SK-N-SH (cell line): ENCODE results near the gene WBP2. TPM values are rescaled to one million over a fixed set of nuclear protein-coding genes. Genes with fewer than 3 reads are reported as not detected.
"Not testable (repeated sequence)": the region's sequence is repeated elsewhere in the genome, so short reads cannot be mapped to it uniquely, and the experiment has no call there.

Experiments used
- CTCF ChIA-PET: fragments of 300-600, 350-600 bp; formaldehyde crosslinking; extraction: SDS; loops from one replicate; lab custom pipeline; 2021; lab: Yijun Ruan, JAX
- POLR2A ChIA-PET: fragments of 350-600 bp; sonication (Branson Sonifier 250); formaldehyde crosslinking; extraction: SDS; loops from one replicate; lab custom pipeline; 2020; ENCODE audit warnings: antibody characterized with exemption, inconsistent platforms; lab: Yijun Ruan, JAX
- DNase-seq: peaks from one replicate; pipeline ENCODE4 v3.0.0; 2012
- H2AFZ ChIP-seq: fragments of 200-600 bp; sonication (generic); 2 replicates; pipeline ENCODE4 v1.8.1; 2016; ENCODE audit warnings: antibody characterized with exemption, mild to moderate bottlenecking, low read depth
- H3F3A ChIP-seq: fragments of 200-600 bp; sonication (generic); replicated peaks from 2 replicates; pipeline ENCODE3; 2016; ENCODE audit warnings: antibody characterized with exemption, mild to moderate bottlenecking; ENCODE audit not compliant: insufficient read depth
- H3K27ac ChIP-seq, 2 experiments: fragments of 200-500 bp in 1 of 2; fragments of 200-600 bp in 1 of 2; sonication (Bioruptor generic) in 1 of 2; sonication (generic), shearing (Covaris generic) in 1 of 2; 2 replicates each; pipeline versions ENCODE4 v1.5.1 to v1.6.1; 2014 to 2016; ENCODE audit warnings: low read depth in 2 of 2, inconsistent platforms in 1 of 2, low read length in 1 of 2, mild to moderate bottlenecking in 1 of 2, mixed read lengths in 1 of 2
- H3K27me3 ChIP-seq: fragments of 200-600 bp; sonication (generic), shearing (Covaris generic); 2 replicates; pipeline ENCODE4 v1.6.1; 2016; ENCODE audit warnings: mixed run types; ENCODE audit not compliant: insufficient read depth
- H3K36me3 ChIP-seq, 2 experiments: fragments of 200-500 bp in 1 of 2; fragments of 200-600 bp in 1 of 2; sonication (Bioruptor generic) in 1 of 2; sonication (generic) in 1 of 2; replicated peaks in 1 of 2; 2 replicates each; pipeline versions ENCODE3 to v1.5.1; 2014 to 2016; ENCODE audit warnings: low read length in 1 of 2, mild to moderate bottlenecking in 1 of 2; ENCODE audit not compliant: insufficient read depth in 2 of 2, control insufficient read depth in 1 of 2
- H3K4me1 ChIP-seq, 2 experiments: fragments of 200-500 bp in 1 of 2; fragments of 200-600 bp in 1 of 2; sonication (Bioruptor generic) in 1 of 2; sonication (generic), shearing (Covaris generic) in 1 of 2; 2 replicates each; pipeline versions ENCODE4 v1.5.1 to v1.6.1; 2014 to 2016; ENCODE audit warnings: low read depth in 1 of 2, low read length in 1 of 2, mixed run types in 1 of 2; ENCODE audit not compliant: insufficient read depth in 2 of 2, control insufficient read depth in 1 of 2
- H3K4me2 ChIP-seq: fragments of 200-600 bp; sonication (generic), shearing (Covaris generic); 2 replicates; pipeline ENCODE4 v1.6.1; 2017; ENCODE audit warnings: mixed run types
- H3K4me3 ChIP-seq, 2 experiments: fragments of 200-500 bp in 1 of 2; fragments of 200-600 bp in 1 of 2; sonication (Bioruptor generic) in 1 of 2; sonication (generic), shearing (Covaris generic) in 1 of 2; 2 replicates each; pipeline versions ENCODE4 v1.5.1 to v1.8.1; 2014 to 2016; ENCODE audit warnings: low read depth in 2 of 2, inconsistent platforms in 1 of 2, low read length in 1 of 2, mild to moderate bottlenecking in 1 of 2, mixed read lengths in 1 of 2, moderate library complexity in 1 of 2
- H3K79me2 ChIP-seq: fragments of 200-600 bp; sonication (generic); 2 replicates; pipeline ENCODE4 v1.8.1; 2017; ENCODE audit warnings: mild to moderate bottlenecking; ENCODE audit not compliant: insufficient read depth
- H3K9ac ChIP-seq: fragments of 200-600 bp; sonication (generic); 2 replicates; pipeline ENCODE4 v1.6.1; 2017; ENCODE audit warnings: mixed run types
- H3K9me2 ChIP-seq: fragments of 200-600 bp; sonication (generic); 2 replicates; pipeline ENCODE4 v1.6.1; 2017; ENCODE audit warnings: mixed run types
- H3K9me3 ChIP-seq: fragments of 200-600 bp; sonication (generic); 2 replicates; pipeline ENCODE4 v1.6.1; 2017; ENCODE audit warnings: mixed run types, mild to moderate bottlenecking, moderate library complexity
- H4K20me1 ChIP-seq: fragments of 200-600 bp; sonication (generic); 2 replicates; pipeline ENCODE4 v1.6.1; 2017; ENCODE audit warnings: mild to moderate bottlenecking, mixed run types; ENCODE audit not compliant: insufficient read depth
- ELF1 ChIP-seq: IDR thresholded peaks from 2 replicates; pipeline ENCODE4 v1.4.0; 2012
- JUND ChIP-seq: IDR thresholded peaks from 2 replicates; pipeline ENCODE4 v1.4.0; 2012
- SMC3 ChIP-seq: IDR thresholded peaks from 2 replicates; pipeline ENCODE4 v1.6.1; 2012; ENCODE audit warnings: low read depth, low read length, improper control_type of control experiment
- TCF12 ChIP-seq: IDR thresholded peaks from 2 replicates; pipeline ENCODE4 v1.4.0; 2012
- WGBS: methylation state at CpG from one replicate; pipeline ENCODE4 v1.1.6; 2017; ENCODE audit warnings: low lambda C conversion rate; 5-methylcytosine and 5-hydroxymethylcytosine counted together
- polyA plus RNA-seq, 3 experiments: library from polyadenylated mRNA; depleted of rRNA; stranded (reverse); fragments of >200 nt; gene quantifications; 2 replicates each; pipeline ENCODE4 v1.2.3, GENCODE V29; 2012
- TF ChIP-seq, protein P1 (sequence below): IDR thresholded peaks from 2 replicates; pipeline ENCODE4; 2012
- TF ChIP-seq, protein P2 (sequence below): IDR thresholded peaks from 2 replicates; pipeline ENCODE4 v1.4.0; 2012; ENCODE audit warnings: low read depth, borderline replicate concordance
- TF ChIP-seq, protein P3 (sequence below): fragments of 200-600 bp; sonication (generic); IDR thresholded peaks from 2 replicates; pipeline ENCODE4 v1.6.1; 2017; ENCODE audit warnings: antibody characterized with exemption, mild to moderate bottlenecking, moderate library complexity
- TF ChIP-seq, protein P4 (sequence below): IDR thresholded peaks from 2 replicates; pipeline ENCODE4 v1.4.0; 2012; ENCODE audit warnings: low read depth, borderline replicate concordance

The WBP2 gene
- polyA plus RNA-seq, 1 of the 3 experiments (the other 2 are of a cell fraction): 55.8 TPM

DNA sequence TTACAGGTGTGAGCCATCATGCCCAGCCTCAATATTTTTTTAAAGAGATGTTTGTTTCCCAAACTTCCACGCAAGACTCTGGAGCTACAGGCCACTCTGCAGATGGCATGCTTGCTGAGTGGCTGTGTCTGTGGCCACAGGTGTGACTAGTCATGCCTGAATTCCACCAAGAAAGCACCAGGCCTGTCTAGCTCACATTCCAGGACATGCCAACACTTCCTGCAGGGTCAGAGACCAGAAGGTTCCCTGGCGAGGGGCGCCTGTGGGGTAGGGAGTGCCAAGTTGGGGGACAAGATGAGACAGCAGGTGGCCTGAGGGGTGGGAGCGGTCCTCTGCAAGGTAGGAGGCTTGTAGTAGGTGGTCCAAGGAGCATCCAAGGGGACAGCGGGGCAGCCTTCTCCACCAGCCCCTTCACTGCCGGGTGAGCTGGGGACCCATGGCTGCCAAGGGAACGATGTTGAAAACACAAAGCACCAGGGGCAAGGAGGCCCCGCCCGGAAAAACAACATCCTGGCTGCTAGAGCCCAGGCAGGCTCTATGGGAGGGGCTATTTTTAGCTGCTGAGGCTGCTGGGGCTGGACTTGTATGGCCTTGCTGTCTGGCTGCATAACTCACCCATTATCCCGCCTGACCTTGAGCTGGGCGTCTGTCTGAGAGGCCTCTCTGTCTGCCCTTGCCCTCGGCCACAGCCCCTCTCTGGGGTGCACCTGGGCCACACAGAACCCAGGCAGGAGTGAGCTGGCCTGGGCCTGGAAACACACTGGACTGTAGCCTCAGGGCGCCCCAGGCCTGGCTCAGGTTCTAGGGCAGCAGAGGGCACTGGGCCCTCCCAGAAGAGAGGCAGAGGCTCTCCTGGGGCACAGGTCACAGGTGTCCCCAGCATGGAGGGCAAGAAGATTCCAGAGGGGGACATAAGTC lies 17.6 kb upstream of the WBP2 start:
- peak overlapping the region; percentile 61; the same call in 1 of the 2 replicates for H2AFZ ChIP-seq
- peak; percentile 52 for DNase-seq
- H3K4me2 ChIP-seq: peak overlapping the region; percentile 41
- H4K20me1 ChIP-seq: no peaks in the 10 kb centered on the region; the same call in 1 of the 2 replicates
- H3K27me3 ChIP-seq: no peaks in the 10 kb centered on the region
- peak overlapping the region in 1 of 2 experiments; percentile 48; a peak in 2 of 4 replicates for H3K27ac ChIP-seq
- 69% methylated on average over 12 of the region's 13 CpGs for WGBS
- no peaks in the 10 kb centered on the region for H3K79me2 ChIP-seq
- no peaks in the 10 kb centered on the region for H3K9me2 ChIP-seq
- peak overlapping the region; percentile 29; the same call in 1 of the 2 replicates for H3K9ac ChIP-seq
- no peaks in the 10 kb centered on the region for H3K36me3 ChIP-seq
- peaks cover 21% of the 10 kb centered on the region for H3F3A ChIP-seq
- no peaks in the 10 kb centered on the region for H3K9me3 ChIP-seq
- TF ChIP-seq ELF1: no peak
- TF ChIP-seq SMC3: no peak
- no peak for TF ChIP-seq JUND
- TF ChIP-seq, protein P1, sequence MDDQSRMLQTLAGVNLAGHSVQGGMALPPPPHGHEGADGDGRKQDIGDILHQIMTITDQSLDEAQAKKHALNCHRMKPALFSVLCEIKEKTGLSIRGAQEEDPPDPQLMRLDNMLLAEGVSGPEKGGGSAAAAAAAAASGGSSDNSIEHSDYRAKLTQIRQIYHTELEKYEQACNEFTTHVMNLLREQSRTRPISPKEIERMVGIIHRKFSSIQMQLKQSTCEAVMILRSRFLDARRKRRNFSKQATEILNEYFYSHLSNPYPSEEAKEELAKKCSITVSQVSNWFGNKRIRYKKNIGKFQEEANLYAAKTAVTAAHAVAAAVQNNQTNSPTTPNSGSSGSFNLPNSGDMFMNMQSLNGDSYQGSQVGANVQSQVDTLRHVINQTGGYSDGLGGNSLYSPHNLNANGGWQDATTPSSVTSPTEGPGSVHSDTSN: no peak
- TF ChIP-seq, protein P2, sequence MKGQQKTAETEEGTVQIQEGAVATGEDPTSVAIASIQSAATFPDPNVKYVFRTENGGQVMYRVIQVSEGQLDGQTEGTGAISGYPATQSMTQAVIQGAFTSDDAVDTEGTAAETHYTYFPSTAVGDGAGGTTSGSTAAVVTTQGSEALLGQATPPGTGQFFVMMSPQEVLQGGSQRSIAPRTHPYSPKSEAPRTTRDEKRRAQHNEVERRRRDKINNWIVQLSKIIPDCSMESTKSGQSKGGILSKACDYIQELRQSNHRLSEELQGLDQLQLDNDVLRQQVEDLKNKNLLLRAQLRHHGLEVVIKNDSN: no peak
- TF ChIP-seq, protein P3, sequence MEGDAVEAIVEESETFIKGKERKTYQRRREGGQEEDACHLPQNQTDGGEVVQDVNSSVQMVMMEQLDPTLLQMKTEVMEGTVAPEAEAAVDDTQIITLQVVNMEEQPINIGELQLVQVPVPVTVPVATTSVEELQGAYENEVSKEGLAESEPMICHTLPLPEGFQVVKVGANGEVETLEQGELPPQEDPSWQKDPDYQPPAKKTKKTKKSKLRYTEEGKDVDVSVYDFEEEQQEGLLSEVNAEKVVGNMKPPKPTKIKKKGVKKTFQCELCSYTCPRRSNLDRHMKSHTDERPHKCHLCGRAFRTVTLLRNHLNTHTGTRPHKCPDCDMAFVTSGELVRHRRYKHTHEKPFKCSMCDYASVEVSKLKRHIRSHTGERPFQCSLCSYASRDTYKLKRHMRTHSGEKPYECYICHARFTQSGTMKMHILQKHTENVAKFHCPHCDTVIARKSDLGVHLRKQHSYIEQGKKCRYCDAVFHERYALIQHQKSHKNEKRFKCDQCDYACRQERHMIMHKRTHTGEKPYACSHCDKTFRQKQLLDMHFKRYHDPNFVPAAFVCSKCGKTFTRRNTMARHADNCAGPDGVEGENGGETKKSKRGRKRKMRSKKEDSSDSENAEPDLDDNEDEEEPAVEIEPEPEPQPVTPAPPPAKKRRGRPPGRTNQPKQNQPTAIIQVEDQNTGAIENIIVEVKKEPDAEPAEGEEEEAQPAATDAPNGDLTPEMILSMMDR: no peak
- no peak for TF ChIP-seq TCF12
- TF ChIP-seq, protein P4, sequence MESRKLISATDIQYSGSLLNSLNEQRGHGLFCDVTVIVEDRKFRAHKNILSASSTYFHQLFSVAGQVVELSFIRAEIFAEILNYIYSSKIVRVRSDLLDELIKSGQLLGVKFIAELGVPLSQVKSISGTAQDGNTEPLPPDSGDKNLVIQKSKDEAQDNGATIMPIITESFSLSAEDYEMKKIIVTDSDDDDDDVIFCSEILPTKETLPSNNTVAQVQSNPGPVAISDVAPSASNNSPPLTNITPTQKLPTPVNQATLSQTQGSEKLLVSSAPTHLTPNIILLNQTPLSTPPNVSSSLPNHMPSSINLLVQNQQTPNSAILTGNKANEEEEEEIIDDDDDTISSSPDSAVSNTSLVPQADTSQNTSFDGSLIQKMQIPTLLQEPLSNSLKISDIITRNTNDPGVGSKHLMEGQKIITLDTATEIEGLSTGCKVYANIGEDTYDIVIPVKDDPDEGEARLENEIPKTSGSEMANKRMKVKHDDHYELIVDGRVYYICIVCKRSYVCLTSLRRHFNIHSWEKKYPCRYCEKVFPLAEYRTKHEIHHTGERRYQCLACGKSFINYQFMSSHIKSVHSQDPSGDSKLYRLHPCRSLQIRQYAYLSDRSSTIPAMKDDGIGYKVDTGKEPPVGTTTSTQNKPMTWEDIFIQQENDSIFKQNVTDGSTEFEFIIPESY: no peak
- H3K4me3 ChIP-seq: no peak overlapping the region
- POLR2A ChIA-PET: interaction anchor here (0.7 to 1.6 kb wide), 5 partner anchors 23 to 211 kb away, joined by 3 to 5 read pairs (median 3); partner anchors contain the start of genes ACOX1 and TEN1
- peaks cover 32 to 33% of the 10 kb centered on the region in 2 experiments; a peak in 3 of 4 replicates for H3K4me1 ChIP-seq
- CTCF ChIA-PET: interaction anchor here (0.7 to 15.4 kb wide), 9 partner anchors 10 to 108 kb away, joined by 3 to 214 read pairs (median 4); partner anchors contain the start of genes GALK1, TRIM65 and WBP2

GRCh38 chr17:75870228-75870627 lies 15.1 kb upstream of the WBP2 start:
- H3K9me2 ChIP-seq, H3K36me3 ChIP-seq, H3K4me3 ChIP-seq, H3K9me3 ChIP-seq, H3K9ac ChIP-seq, DNase-seq, H3K4me2 ChIP-seq, H3K27me3 ChIP-seq, H2AFZ ChIP-seq, H3F3A ChIP-seq, H3K79me2 ChIP-seq, H3K27ac ChIP-seq, H4K20me1 ChIP-seq, POLR2A ChIA-PET: not testable (repeated sequence)
- H3K4me1 ChIP-seq: peaks cover 8 to 13% of the 10 kb centered on the region in 2 experiments; a peak in 3 of 4 replicates
- WGBS: 85% methylated on average over 10 of the region's 10 CpGs
- CTCF ChIA-PET: interaction anchor here (1.1 to 15.4 kb wide), 4 partner anchors 9 to 26 kb away, joined by 5 to 214 read pairs (median 24); partner anchors contain the start of genes TRIM65 and WBP2
